Uterus (tissue), 4 donors: ENCODE measurements around the gene ATXN2. TPM values are rescaled to one million over a fixed set of nuclear protein-coding genes. Genes with fewer than 3 reads are reported as not detected.
A peak's percentile ranks its signal among the peaks of the same experiment; 100 is the strongest.
"Not testable (repeated sequence)": the region's sequence is repeated elsewhere in the genome, so short reads cannot be mapped to it uniquely, and the experiment has no call there.

ENCODE experiments used
- DNase-seq, 2 donors: peaks; one replicate each; pipeline ENCODE4 v3.0.0-alpha.2; 2019 to 2020
- H3K27ac ChIP-seq, 2 donors: fragments of 200-600 bp; sonication (generic); 1 replicate in 1 of 2; 2 replicates in 1 of 2; pipeline ENCODE4 v1.5.1; 2016 to 2018
- H3K27me3 ChIP-seq, 2 donors: fragments of 200-600 bp; sonication (generic); one replicate each; pipeline ENCODE4 v1.5.1; 2018 to 2019; ENCODE audit warnings: control low read depth in 1 of 2
- H3K36me3 ChIP-seq, 2 donors: fragments of 200-600 bp; sonication (generic); one replicate each; pipeline ENCODE4 v1.5.1; 2019; ENCODE audit warnings: control low read depth in 1 of 2
- H3K4me1 ChIP-seq, 2 donors: fragments of 200-600 bp; sonication (generic); one replicate each; pipeline ENCODE4 v1.5.1; 2018 to 2019; ENCODE audit warnings: control low read depth in 1 of 2
- H3K4me3 ChIP-seq, 2 donors: fragments of 200-600 bp; sonication (generic); 1 replicate in 1 of 2; 2 replicates in 1 of 2; pipeline ENCODE4 v1.5.1; 2018 to 2019; ENCODE audit warnings: mild to moderate bottlenecking in 1 of 2
- H3K9me3 ChIP-seq, 2 donors: fragments of 200-600 bp; sonication (generic); one replicate each; pipeline ENCODE4 v1.5.1; 2019; ENCODE audit warnings: control low read depth in 1 of 2
- CTCF ChIP-seq, 4 experiments: fragments of 200-600 bp in 2 of 4; fragments of 450-650 bp in 2 of 4; sonication (generic) in 2 of 4; IDR thresholded peaks; one replicate each; pipeline ENCODE4 v1.5.1; 2016 to 2019; ENCODE audit warnings: antibody characterized with exemption in 4 of 4, mild to moderate bottlenecking in 2 of 4, moderate library complexity in 1 of 4
- POLR2A ChIP-seq, 2 donors: fragments of 450-650 bp; IDR thresholded peaks; one replicate each; pipeline ENCODE4 v1.6.1; 2016; ENCODE audit warnings: antibody characterized with exemption in 2 of 2, mild to moderate bottlenecking in 1 of 2, moderate library complexity in 1 of 2
- intact Hi-C: fragments of 100-400 bp; cut with DNase I; formaldehyde crosslinking; loops from one replicate; pipeline ENCODE4 v1.15.1; 2023; ENCODE audit warnings: low total_unique reads
- total RNA-seq, 4 donors: library from RNA; depleted of rRNA in 3 of 4; stranded (reverse); fragments of >200 nt in 3 of 4; gene quantifications; one replicate each; pipeline versions ENCODE4 v1.1.0 to v1.2.4, GENCODE V29; 2014 to 2023
- donor health status: DM: yes; HTN: yes; CAD: no.

The ATXN2 gene
- total RNA-seq, 4 donors from 2014 or later = 37.1 to 112 (median 66.0) TPM

GRCh38 chr12:111606767-111607230 lies 7.7 kb upstream of the ATXN2 start:
- intact Hi-C loops = no loop called here

GRCh38 chr12:111605911-111606766 lies 7.0 kb upstream of the ATXN2 start:
- TF ChIP-seq CTCF (IDR thresholded peaks at IDR 0.05) (no peak), POLR2A (IDR thresholded peaks at IDR 0.05) (no peak)
- no peaks in the 10 kb centered on the region for H3K27me3 ChIP-seq
- H3K4me3 ChIP-seq = no peak overlapping the region
- no peaks in the 10 kb centered on the region for H3K4me1 ChIP-seq
- H3K27ac ChIP-seq = no peak overlapping the region
- intact Hi-C loops = no loop called here
- H3K9me3 ChIP-seq = no peaks in the 10 kb centered on the region
- no peaks in the 10 kb centered on the region for H3K36me3 ChIP-seq
- no peak for DNase-seq

More at GRCh38 chr12:111606767-111607230, 7.7 kb upstream of the ATXN2 start:
- TF ChIP-seq POLR2A (IDR thresholded peaks at IDR 0.05) = no peak
- no peaks in the 10 kb centered on the region for H3K9me3 ChIP-seq
- H3K27me3 ChIP-seq = no peaks in the 10 kb centered on the region
- no peak overlapping the region for H3K4me3 ChIP-seq
- no peaks in the 10 kb centered on the region for H3K4me1 ChIP-seq
- DNase-seq = no peak
- no peak overlapping the region for H3K27ac ChIP-seq
- H3K36me3 ChIP-seq = no peaks in the 10 kb centered on the region

GRCh38 chr12:111602857-111603256 lies 3.7 kb upstream of the ATXN2 start:
- DNase-seq, H3K27me3 ChIP-seq: not testable (repeated sequence)

GRCh38 chr12:111602348-111602747 lies 3.2 kb upstream of the ATXN2 start:
- DNase-seq = no peak
- intact Hi-C loops = no loop called here
- TF ChIP-seq POLR2A (IDR thresholded peaks at IDR 0.05) = no peak
- no peak for TF ChIP-seq CTCF (IDR thresholded peaks at IDR 0.05)
- H3K9me3 ChIP-seq = no peaks in the 10 kb centered on the region
- no peaks in the 10 kb centered on the region for H3K27me3 ChIP-seq
- H3K4me3 ChIP-seq = no peak overlapping the region
- H3K4me1 ChIP-seq = no peaks in the 10 kb centered on the region
- H3K36me3 ChIP-seq = no peaks in the 10 kb centered on the region
- H3K27ac ChIP-seq = no peak overlapping the region

More at GRCh38 chr12:111602857-111603256, 3.7 kb upstream of the ATXN2 start:
- H3K9me3 ChIP-seq, H3K4me3 ChIP-seq, H3K36me3 ChIP-seq, intact Hi-C loops, H3K27ac ChIP-seq, H3K4me1 ChIP-seq: not testable (repeated sequence)

- H3K4me1 ChIP-seq, H3K4me3 ChIP-seq, DNase-seq, H3K9me3 ChIP-seq, H3K27me3 ChIP-seq, H3K27ac ChIP-seq, intact Hi-C loops, H3K36me3 ChIP-seq: not testable (repeated sequence)
Measured at GRCh38 chr12:111600986-111601385, 1.9 kb upstream of the ATXN2 start.

GRCh38 chr12:111600205-111600642 lies 1.1 kb upstream of the ATXN2 start:
- H3K27me3 ChIP-seq = no peaks in the 10 kb centered on the region
- no peaks in the 10 kb centered on the region for H3K9me3 ChIP-seq
- TF ChIP-seq POLR2A (IDR thresholded peaks at IDR 0.05) (no peak), CTCF (IDR thresholded peaks at IDR 0.05) (no peak)
- H3K27ac ChIP-seq = peak overlapping the region; percentile 97 to 98
- peak overlapping the region; percentile 85 to 96 for H3K4me3 ChIP-seq
- no peaks in the 10 kb centered on the region for H3K36me3 ChIP-seq
- DNase-seq = no peak
- intact Hi-C loops = no loop called here
- H3K4me1 ChIP-seq = no peaks in the 10 kb centered on the region
